NOMO-1 treated with dmso at 0.1 percent for 144 hours (cell line): Measurements from ENCODE around the gene NOTUM.

Experiments used
- DNase-seq: peaks from one replicate; lab custom pipeline; 2025; ENCODE audit not compliant: unreplicated experiment; lab: John Stamatoyannopoulos, UW

The NOTUM gene

GRCh38 chr17:81939881-81940385 lies 21.1 kb downstream of the NOTUM start:
- no peak for DNase-seq

- no peak for DNase-seq
These were observed 21.8 kb downstream of the NOTUM start for GRCh38 chr17:81939218-81939617.

- no peak for DNase-seq
These were observed 25.3 kb downstream of the NOTUM start for GRCh38 chr17:81935709-81936084.

GRCh38 chr17:81934850-81935708 lies 25.9 kb downstream of the NOTUM start:
- no peak for DNase-seq

- DNase-seq = no peak
These were observed 26.8 kb downstream of the NOTUM start for GRCh38 chr17:81934098-81934757.

GRCh38 chr17:81933178-81933699 lies 27.7 kb downstream of the NOTUM start:
- DNase-seq = no peak

GRCh38 chr17:81932333-81932983 lies 28.5 kb downstream of the NOTUM start:
- DNase-seq = no peak

- DNase-seq = no peak
These were observed 29.2 kb downstream of the NOTUM start for GRCh38 chr17:81931557-81932332.

- no peak for DNase-seq
These were observed 29.8 kb downstream of the NOTUM start for GRCh38 chr17:81931189-81931556.

- DNase-seq = no peak
These were observed 30.6 kb downstream of the NOTUM start for GRCh38 chr17:81930142-81931125.

GRCh38 chr17:81929253-81930141 lies 31.5 kb downstream of the NOTUM start:
- DNase-seq = no peak

- DNase-seq = no peak
These were observed 32.3 kb downstream of the NOTUM start for GRCh38 chr17:81928544-81929252.

- DNase-seq = peak; percentile 77
These were observed 33.1 kb downstream of the NOTUM start, which contains the start of gene MAFG for GRCh38 chr17:81927653-81928543. MAFG (minus strand) TSS chr17:81927735; CDS start chr17:81923185, 4,550 bp downstream.

GRCh38 chr17:81927152-81927652 lies 33.8 kb downstream of the NOTUM start:
- no peak for DNase-seq

- peak; percentile 29 for DNase-seq
These were observed 34.4 kb downstream of the NOTUM start for GRCh38 chr17:81926451-81927151.

- DNase-seq = no peak
These were observed 35.0 kb downstream of the NOTUM start for GRCh38 chr17:81925860-81926450.
